HG03139 (cell line): ENCODE results near the gene FBLIM1.
"Not testable (repeated sequence)": the region's sequence is repeated elsewhere in the genome, so short reads cannot be mapped to it uniquely, and the experiment has no call there.

Source experiments
- ATAC-seq: cut with Tn5 transposase; IDR thresholded peaks from one replicate; pipeline ENCODE4 v1.9.1; 2021; ENCODE audit not compliant: unreplicated experiment

FBLIM1 gene

DNA sequence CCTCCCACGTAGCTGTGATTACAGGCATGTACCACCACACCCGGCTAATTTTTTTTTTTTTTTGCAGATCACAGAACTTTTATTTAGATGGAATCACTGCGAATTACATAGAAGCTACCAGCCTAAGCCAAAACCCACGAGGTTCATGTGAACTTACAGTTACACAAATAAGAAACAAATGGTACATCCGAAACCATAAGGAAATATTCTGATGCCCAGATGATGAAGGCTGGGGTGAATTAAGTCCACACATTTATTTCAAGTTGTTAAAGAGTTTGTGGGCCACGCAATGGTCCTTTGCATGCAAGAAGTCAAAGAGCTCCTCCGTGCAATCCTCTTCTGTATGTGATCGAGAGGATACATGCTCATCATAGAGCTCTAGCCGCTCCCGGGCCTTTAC, 48.5 kb downstream of the FBLIM1 start:
- no peak for ATAC-seq

DNA sequence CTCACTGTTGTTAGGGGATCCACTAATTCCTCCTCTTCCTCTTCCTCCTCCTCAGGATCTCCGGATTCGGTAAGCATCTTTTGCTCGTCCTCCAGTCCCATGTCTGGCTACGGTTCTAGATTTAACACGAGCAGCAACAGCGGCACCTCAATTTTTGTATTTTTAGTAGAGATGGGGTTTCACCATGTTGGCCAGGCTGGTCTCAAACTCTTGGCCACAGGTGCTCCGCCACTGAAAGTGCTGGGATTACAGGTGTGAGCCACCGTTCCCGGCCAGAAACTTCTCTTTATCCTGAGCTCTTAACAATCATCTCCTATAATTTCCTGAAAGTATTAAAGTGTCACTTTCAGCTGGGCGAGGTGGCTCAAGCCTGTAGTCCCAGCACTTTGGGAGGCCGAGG, 49.0 kb downstream of the FBLIM1 start, which contains the start of gene UQCRHL:
Gene UQCRHL, minus strand, starts transcription at position 101 of the 400 bp plus-strand sequence. Its CDS starts 0 bp downstream, at position 101.
- ATAC-seq = not testable (repeated sequence)

DNA sequence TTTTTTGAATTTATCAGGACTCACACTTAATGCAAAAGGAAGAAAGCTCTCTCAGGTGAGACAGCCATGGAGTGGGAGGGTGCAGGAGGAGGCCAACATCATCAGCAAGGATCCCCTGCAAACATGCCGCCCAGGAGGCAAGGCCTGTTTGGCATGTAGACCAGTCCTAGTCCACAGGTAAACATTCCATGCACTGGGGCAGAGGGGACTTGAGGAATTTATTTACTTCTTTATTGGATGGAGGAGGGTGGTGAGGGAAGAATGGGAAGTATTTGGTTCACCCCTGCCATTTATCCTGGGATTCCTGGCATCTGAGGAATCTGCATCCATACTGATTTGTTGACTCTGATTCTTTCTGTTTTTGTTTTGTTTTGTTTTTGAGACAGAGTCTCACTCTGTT, 50.4 kb downstream of the FBLIM1 start:
- no peak for ATAC-seq

DNA sequence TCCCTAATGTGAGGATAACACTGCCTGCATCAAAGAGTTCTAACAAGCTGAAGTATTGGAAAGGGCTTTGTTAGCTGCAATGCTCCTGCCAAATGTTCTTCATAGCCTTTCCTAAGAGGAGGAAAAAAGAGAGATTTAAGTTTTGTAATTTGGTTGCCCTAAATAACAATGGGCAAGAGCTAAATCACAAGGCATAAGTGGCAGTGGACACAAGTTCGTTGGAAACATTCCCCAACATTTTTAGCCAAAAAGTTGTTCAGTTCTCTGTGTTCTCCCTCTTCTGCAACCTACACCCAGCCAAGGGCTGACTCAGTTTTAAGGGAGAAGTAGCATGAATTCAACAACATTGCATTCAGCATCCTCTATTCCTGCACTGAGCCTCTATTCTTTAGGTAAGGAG, 51.5 kb downstream of the FBLIM1 start:
- ATAC-seq = no peak

DNA sequence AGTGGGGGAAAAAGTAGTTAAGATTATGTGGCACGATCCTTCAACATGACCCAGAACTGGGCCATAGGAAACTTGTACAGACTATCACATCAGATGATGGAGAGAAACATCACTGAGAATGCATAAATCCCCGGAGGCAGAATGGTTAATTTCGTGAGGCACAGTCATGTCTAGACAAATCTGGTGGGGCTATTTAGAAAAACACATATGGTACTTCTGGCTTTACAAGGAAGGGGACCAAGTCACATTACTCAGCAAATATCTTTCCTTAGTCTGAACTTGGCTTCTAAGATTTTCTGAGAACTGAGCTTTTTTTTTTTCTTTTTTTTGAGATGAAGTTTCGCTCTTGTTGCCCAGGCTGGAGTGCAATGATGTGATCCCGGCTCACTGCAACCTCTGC, 58.1 kb downstream of the FBLIM1 start:
- ATAC-seq = no peak

DNA sequence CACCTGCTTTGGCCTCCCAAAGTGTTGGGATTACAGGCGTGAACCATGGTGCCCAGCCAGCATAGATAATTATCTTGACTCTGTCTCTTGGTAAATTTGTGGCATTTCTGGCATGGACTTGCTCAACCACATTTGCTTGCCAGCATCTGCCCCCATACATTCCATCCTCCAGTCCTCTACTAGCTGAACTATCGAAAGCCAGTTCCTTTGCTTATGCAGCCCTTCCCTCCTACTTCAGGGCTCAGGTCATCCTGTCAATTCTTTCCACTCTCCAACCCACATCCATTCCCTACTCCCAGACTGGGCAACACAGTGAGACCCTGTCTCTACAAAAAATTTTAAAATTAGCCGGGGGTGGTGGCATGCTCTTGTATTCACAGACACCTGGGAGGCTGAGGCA, 61.9 kb downstream of the FBLIM1 start:
- no peak for ATAC-seq

DNA sequence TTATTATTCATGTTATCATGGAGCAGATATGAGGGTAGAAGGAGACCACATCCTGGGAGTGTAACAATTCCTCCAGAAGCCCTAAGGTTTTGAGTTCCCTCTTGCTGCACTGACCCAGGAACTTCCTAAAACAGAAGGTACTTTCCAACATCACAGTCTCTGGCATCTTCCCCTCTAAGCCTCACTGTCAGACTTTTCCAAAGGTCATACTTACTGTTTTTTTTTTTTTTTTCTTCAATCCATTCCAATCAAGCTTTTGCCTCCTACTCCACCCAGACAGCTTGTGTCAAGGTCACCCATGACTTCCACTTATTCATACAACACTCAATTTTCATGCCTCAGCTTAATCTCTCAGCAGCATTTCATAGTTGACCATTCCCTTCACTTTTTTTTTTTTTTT, 67.2 kb downstream of the FBLIM1 start:
- ATAC-seq = no peak

DNA sequence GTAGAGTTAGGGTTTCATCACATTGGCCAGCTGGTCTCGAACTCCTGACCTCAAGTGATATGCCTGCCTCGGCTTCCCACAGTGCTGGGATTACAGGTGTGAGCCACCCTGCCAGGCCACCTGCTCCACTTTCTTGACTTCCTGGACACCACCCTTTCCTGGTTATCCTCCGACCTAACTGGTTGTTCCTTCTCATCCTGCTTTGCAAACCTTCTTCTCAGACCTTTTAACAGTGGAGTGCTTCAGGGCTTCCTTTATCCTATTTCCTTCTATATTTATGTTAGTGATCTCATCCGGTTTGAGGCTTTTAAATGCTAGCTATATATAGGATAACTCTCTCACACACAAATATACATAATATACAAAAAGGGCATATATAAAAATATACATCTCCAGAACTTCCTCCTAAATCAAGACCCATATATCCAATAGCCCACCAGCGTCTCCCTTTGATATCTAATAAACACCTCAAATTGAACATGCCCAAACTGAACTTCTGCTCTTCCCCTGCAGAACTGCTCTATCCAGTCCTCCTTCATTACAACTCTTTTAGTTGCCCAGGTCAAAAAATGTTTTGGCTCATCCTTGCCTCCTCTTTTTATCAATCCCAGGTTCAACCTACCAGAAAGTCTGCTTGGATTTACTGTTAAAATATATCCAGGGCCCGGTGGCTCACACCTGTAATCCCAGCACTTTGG, 68.4 kb downstream of the FBLIM1 start:
- no peak for ATAC-seq

DNA sequence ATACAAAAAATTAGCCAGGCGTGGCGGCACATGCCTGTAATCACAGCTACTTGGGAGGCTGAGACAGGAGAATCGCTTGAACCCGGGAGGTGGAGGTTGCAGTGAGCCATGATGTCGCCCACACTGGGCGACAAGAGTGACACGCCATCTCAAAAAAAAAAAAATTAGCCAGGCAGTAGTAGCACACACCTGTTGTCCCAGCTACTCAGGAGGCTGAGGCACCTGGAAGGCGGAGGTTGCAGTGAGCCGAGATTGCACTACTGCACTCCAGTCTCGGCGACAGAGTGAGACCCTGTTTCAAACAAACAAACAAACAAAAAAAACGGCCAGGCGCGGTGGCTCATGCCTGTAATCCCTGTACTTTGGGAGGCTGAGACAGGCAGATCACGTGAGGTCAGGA, 69.0 kb downstream of the FBLIM1 start:
- ATAC-seq = not testable (repeated sequence)

DNA sequence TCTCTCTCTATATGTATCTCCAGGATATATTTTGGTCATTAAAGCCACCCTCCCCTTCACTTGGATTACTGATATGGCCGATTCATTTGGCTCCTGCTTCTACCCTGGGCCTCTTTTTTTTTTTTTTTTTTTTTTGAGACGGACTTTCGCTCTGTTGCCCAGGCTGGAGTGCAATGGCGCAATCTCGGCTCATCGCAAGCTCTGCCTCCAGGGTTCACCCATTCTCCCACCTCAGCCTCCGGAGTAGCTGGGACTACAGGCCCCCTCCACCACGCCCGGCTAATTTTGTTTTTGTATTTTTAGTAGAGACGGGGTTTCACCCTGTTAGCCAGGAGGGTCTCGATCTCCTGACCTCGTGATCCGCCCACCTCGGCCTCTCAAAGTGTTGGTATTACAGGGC, 70.3 kb downstream of the FBLIM1 start:
- ATAC-seq = not testable (repeated sequence)

DNA sequence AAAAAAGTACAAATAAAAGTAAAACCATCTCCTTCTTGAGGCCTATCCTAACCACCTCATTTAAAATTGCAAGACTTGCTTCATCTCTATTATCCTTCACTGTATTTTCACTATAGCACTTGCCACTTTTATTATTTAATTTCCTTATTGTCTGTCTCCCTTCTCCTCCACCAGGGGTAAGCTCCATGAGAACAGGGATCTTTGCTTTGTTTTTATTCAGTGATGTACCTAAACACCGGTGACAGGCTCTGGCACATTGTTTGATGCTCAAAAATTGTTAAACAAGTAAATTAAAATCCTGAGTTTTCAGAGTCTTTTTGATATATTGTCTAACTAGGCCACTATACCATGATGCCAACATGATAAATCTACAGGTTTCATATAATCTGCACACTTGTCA, 71.7 kb downstream of the FBLIM1 start:
- ATAC-seq = no peak

DNA sequence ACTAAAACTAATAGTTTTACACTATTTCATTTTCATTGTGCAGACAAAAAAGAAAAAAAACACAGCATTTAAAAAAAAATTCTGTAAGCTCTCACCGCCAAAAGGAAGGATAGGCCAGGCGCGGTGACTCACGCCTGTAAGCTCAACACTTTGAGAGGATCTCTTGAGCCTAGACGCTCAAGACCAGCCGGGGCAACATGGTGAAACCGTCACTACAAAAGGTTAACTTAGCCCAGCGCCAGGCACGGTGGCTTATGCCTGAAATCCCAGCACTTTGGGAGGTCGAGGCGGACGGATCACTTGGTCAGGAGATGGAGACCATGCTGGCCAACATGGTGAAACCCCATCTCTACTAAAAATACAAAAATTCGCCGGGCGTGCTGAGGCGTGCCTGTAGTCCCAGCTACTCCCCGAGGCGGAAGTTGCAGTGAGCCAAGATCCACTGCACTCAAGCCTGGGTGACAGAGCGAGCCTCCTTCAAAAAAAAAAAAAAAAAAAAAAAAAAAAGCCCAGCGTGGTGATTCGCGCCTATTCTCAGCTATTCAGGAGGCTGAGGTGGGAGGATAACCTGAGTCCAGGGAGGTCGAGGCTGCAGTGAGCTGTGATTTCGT, 74.6 kb downstream of the FBLIM1 start:
- no peak for ATAC-seq

DNA sequence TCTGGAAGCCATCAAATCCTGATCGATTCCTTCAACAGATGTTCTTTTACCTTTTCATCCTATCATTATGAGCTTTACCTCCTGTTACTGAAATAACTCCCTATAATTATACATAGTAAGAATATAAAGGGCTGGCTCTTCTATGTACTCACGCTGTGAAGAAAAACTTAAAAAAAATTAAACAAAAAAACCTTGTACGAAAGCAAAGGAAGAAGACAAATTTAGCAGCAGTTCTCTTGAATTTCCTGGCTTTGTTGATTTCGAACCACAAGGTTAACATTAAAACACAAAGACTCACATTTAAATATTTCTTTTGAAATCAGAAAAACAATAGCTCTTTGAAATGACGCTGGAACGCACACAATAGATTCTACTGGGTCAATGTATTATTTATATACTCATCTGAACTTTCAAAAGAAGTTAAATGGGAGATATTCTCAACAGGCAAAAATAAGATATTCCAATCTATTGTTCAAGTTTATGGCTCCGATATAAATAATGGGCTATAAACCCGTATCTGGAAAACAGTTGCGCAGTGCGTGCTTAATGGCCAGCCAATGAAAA, 75.3 kb downstream of the FBLIM1 start:
- no peak for ATAC-seq

DNA sequence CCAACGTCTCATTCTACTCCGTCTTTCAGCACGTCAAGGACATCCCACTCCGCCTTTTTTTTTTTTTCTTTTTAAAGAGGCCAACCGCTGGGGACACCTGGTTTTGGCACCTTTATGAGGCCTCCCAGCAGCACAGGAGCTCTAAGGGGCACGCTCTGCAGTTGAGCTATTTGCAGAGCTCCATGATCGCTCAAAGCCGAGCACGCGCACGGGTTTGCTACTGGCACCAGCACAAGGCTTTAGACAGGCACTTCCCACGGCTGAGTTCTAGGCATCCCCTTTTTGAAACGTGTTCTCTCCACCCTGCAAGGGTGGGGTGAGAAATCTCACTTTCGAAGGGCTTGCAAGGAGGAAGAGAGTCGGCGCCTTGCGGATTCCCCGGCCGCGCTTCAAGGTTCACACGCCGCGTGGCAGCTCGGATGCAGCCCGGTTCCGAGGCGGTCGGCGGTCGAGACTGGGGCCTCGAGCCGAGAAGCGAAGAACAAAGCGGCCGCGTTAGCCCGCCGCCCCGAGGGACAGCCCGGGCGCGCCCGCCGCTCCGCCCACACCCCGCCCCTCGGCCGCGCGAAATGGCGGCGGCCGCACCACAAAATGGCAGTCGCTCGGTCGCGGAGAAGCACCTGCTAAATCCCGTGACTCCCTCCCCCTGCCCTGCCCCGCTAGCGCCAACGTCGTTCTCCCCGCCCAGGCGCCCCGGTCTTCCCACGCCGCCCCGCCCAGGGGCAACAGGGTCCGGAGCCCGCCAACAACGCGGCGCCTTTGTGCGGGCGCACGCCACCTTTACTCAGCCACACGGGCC, 76.0 kb downstream of the FBLIM1 start:
- ATAC-seq = peak; percentile 36

DNA sequence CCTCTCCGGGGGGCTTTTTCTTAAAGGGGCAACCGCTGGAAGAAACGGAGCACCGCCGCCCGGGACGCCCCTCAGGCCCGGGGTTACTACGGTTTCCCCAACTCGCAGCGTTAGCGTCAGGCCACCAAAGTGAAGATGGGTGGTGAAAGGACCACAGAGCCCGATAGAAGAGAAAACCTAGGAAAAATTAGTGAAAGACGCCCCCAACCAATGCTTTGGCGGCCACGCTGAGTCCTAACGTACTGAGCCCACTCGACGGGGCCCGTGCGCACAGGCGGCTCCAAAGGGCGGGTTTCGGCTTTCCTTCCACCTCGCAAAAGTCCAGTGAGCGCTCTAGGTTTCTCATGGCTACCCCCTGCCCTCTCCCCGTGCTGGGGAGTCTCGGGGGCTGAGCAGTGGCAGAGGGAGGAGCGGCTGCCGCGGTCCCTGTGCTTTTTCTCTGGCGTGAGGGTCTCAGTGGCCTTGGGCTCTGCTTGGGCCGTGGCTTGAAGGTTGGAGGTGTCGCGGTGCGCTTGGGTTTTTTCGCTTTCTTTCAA, 76.7 kb downstream of the FBLIM1 start:
- peak; percentile 16 for ATAC-seq

DNA sequence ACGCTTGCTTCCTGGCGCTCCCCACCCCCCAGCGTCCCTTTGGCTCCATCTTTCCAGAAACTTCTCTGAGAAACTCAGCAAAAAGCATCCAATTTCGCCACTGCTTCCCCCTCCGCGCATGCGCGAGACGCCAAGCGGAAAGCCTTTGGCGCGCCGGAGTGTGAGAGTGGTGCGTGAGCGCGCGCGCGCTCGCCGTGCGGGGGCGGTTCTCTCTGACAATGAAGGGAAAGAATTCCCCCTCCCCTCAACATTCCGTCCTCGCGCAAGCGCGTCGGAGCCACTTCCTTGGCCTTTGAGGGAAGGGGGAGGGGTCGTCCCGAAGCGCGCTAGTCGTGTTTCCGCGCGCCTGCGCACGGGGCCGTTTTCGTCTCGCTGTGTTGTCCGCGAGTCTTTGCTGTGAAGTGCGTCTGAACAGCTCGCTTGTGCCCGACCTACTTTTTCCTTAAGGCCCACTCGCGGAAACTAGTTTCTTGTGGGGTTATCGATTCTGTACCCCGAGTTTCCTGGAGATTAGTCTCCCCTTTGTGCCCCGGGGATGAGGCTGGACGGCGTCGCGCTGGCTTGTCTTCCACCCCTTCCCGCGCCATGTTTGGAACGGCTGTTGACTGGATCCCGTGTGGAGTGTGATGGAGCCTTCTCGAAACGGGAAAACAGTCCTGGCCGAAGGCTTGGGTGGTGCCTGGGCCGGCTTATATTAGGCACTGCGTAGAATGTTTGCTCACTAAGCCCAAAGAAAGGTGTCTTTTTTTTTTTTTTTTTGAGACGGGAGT, 77.3 kb downstream of the FBLIM1 start:
- peak; percentile 39 for ATAC-seq
